IMR-90 (cell line): Measurements from ENCODE around the gene THEM4. TPM values are rescaled to one million over a fixed set of nuclear protein-coding genes. Genes with fewer than 3 reads are reported as not detected.

ENCODE experiments used
- ATAC-seq: fragments of 200-7000 bp; cut with Tn5 transposase; 2 replicates; pipeline ENCODE4 v1.9.1; 2020; ENCODE audit warnings: low read depth, mild to moderate bottlenecking, moderate library complexity
- BruUV-seq: library from RNA; stranded (reverse); fragments of 400-500 nt; replicated peaks from 2 replicates; lab custom pipeline; 2021; lab: Mats Ljungman, UMichigan
- CTCF ChIA-PET: fragments of 300-600 bp; formaldehyde crosslinking; extraction: SDS; loops from one replicate; lab custom pipeline; 2021; ENCODE audit warnings: antibody characterized with exemption; lab: Yijun Ruan, JAX
- POLR2A ChIA-PET: fragments of 300-600 bp; sonication (Branson Sonifier 250); formaldehyde crosslinking; loops from one replicate; lab custom pipeline; 2022; ENCODE audit warnings: antibody characterized with exemption; ENCODE audit not compliant: unreplicated experiment; lab: Charles Lee
- DNase-seq: peaks from one replicate; pipeline ENCODE4 v3.0.0; 2013
- H2AFZ ChIP-seq: replicated peaks from 2 replicates; pipeline ENCODE3; 2013; ENCODE audit warnings: low read length, mild to moderate bottlenecking; ENCODE audit not compliant: poor library complexity
- H2AK5ac ChIP-seq: 2 replicates; pipeline ENCODE4 v1.6.1; 2013; ENCODE audit warnings: low read depth, low read length, inconsistent platforms
- H2AK9ac ChIP-seq: replicated peaks from 2 replicates; pipeline ENCODE3; 2013; ENCODE audit warnings: mild to moderate bottlenecking, low read depth, low read length, moderate library complexity; ENCODE audit not compliant: poor library complexity
- H2BK120ac ChIP-seq: 2 replicates; pipeline ENCODE4 v1.6.1; 2013; ENCODE audit warnings: low read depth, low read length, inconsistent platforms
- H2BK15ac ChIP-seq: 3 replicates; pipeline ENCODE4 v1.6.1; 2013; ENCODE audit warnings: low read depth, low read length, inconsistent platforms
- H2BK20ac ChIP-seq: 2 replicates; pipeline ENCODE4 v1.6.1; 2013; ENCODE audit warnings: low read depth, mild to moderate bottlenecking, inconsistent platforms, low read length, moderate library complexity
- H2BK5ac ChIP-seq: 2 replicates; pipeline ENCODE4 v1.6.1; 2013; ENCODE audit warnings: mild to moderate bottlenecking, low read depth, low read length, inconsistent platforms; ENCODE audit not compliant: poor library complexity, severe bottlenecking
- H3K14ac ChIP-seq: replicated peaks from 2 replicates; pipeline ENCODE4 v1.6.1; 2013; ENCODE audit warnings: low read depth, low read length, inconsistent platforms
- H3K18ac ChIP-seq: 2 replicates; pipeline ENCODE4 v1.6.1; 2013; ENCODE audit warnings: low read depth, low read length, control low read depth
- H3K23ac ChIP-seq: 2 replicates; pipeline ENCODE4 v1.6.1; 2013; ENCODE audit warnings: low read depth, low read length, inconsistent platforms
- H3K27ac ChIP-seq: 2 replicates; pipeline ENCODE4 v1.5.1; 2013; ENCODE audit warnings: mild to moderate bottlenecking, control low read depth, low read length; ENCODE audit not compliant: insufficient read depth
- H3K27me3 ChIP-seq: 2 replicates; pipeline ENCODE4 v1.6.1; 2013; ENCODE audit warnings: low read length; ENCODE audit not compliant: control insufficient read depth, insufficient read depth
- H3K36me3 ChIP-seq: 2 replicates; pipeline ENCODE4 v1.6.1; 2013; ENCODE audit warnings: low read length, mixed read lengths; ENCODE audit not compliant: control insufficient read depth, insufficient read depth
- H3K4ac ChIP-seq: 2 replicates; pipeline ENCODE4 v1.6.1; 2013; ENCODE audit warnings: low read depth, low read length, inconsistent platforms
- H3K4me1 ChIP-seq: 2 replicates; pipeline ENCODE4 v1.6.1; 2013; ENCODE audit warnings: low read length, mixed read lengths; ENCODE audit not compliant: control insufficient read depth, insufficient read depth
- H3K4me2 ChIP-seq: 2 replicates; pipeline ENCODE4 v1.6.1; 2013; ENCODE audit warnings: low read depth, mild to moderate bottlenecking, control low read depth, low read length, moderate library complexity
- H3K4me3 ChIP-seq: 2 replicates; pipeline ENCODE4 v1.5.1; 2013; ENCODE audit warnings: low read depth, mild to moderate bottlenecking, control low read depth, low read length, moderate library complexity; ENCODE audit not compliant: insufficient read depth
- H3K56ac ChIP-seq: 2 replicates; pipeline ENCODE4 v1.6.1; 2013; ENCODE audit warnings: low read length, inconsistent platforms; ENCODE audit not compliant: insufficient read depth; ENCODE audit errors: extremely low read depth
- H3K79me1 ChIP-seq, 2 experiments: 2 replicates each; pipeline ENCODE4 v1.6.1; 2013; ENCODE audit warnings: low read length in 2 of 2, inconsistent platforms in 1 of 2, low read depth in 1 of 2
- H3K9ac ChIP-seq: 2 replicates; pipeline ENCODE4 v1.6.1; 2013; ENCODE audit warnings: low read depth, low read length, control low read depth
- H3K9me1 ChIP-seq: 2 replicates; pipeline ENCODE4 v1.6.1; 2013; ENCODE audit warnings: low read length, inconsistent platforms; ENCODE audit not compliant: insufficient read depth
- H3K9me3 ChIP-seq: 2 replicates; pipeline ENCODE4 v1.6.1; 2013; ENCODE audit warnings: low read length; ENCODE audit not compliant: control insufficient read depth, insufficient read depth
- H4K20me1 ChIP-seq: 2 replicates; pipeline ENCODE4 v1.6.1; 2013; ENCODE audit warnings: low read length, inconsistent platforms; ENCODE audit not compliant: insufficient read depth
- H4K5ac ChIP-seq: 2 replicates; pipeline ENCODE4 v1.6.1; 2013; ENCODE audit warnings: mild to moderate bottlenecking, low read depth, low read length, control low read depth
- H4K8ac ChIP-seq, 2 experiments: 2 replicates each; pipeline ENCODE4 v1.6.1; 2013; ENCODE audit warnings: low read depth in 2 of 2, low read length in 2 of 2, control low read depth in 1 of 2, inconsistent platforms in 1 of 2
- H4K91ac ChIP-seq: 2 replicates; pipeline ENCODE4 v1.6.1; 2013; ENCODE audit warnings: low read depth, low read length, inconsistent platforms; ENCODE audit not compliant: insufficient read depth
- BHLHE40 ChIP-seq: fragments of 150-350 bp; IDR thresholded peaks from 2 replicates; pipeline ENCODE4 v1.6.1; 2016; ENCODE audit warnings: mild to moderate bottlenecking, low read depth, low read length
- CEBPB ChIP-seq: IDR thresholded peaks from 2 replicates; pipeline ENCODE4 v1.6.1; 2012; ENCODE audit warnings: low read depth, low read length, improper control_type of control experiment
- CTCF ChIP-seq: conservative IDR thresholded peaks from 2 replicates; pipeline ENCODE4 v1.5.1; 2012; ENCODE audit warnings: mild to moderate bottlenecking, low read depth, low read length, improper control_type of control experiment
- MAFK ChIP-seq: IDR thresholded peaks from 2 replicates; pipeline ENCODE4 v1.6.1; 2012; ENCODE audit warnings: low read depth, low read length, improper control_type of control experiment
- SMC3 ChIP-seq: fragments of 150-350 bp; IDR thresholded peaks from 2 replicates; pipeline ENCODE4 v1.6.1; 2016; ENCODE audit warnings: low read depth, mild to moderate bottlenecking, antibody characterized with exemption, low read length, moderate library complexity
- USF2 ChIP-seq: fragments of 150-350 bp; IDR thresholded peaks from 2 replicates; pipeline ENCODE4 v1.6.1; 2017; ENCODE audit warnings: mild to moderate bottlenecking, antibody characterized with exemption, low read length, low read depth
- WGBS, 2 experiments: methylation state at CpG; one replicate each; pipeline versions ENCODE4 v1.1.5 to v1.1.7; 2013; ENCODE audit warnings: missing lambda C conversion rate in 2 of 2; ENCODE audit not compliant: insufficient read length in 1 of 2; ENCODE audit errors: extremely low coverage in 2 of 2; 5-methylcytosine and 5-hydroxymethylcytosine counted together
- dilution Hi-C: fragments of 300-500 bp; cut with HindIII; formaldehyde crosslinking; loops from one replicate; pipeline ENCODE4 v1.14.3; 2018; ENCODE audit warnings: low sequenced_read_pairs; ENCODE audit not compliant: unreplicated experiment
- in situ Hi-C: fragments of 300-500 bp; cut with MboI; formaldehyde crosslinking; loops from 3 replicates; pipeline ENCODE4 v1.14.3; 2019; ENCODE audit warnings: low sequenced_read_pairs, inconsistent platforms, mixed read lengths
- intact Hi-C: fragments of 100-400 bp; cut with micrococcal nuclease; formaldehyde crosslinking; loops from 2 replicates; pipeline ENCODE4 v1.10.0; 2022
- polyA plus RNA-seq, 3 experiments: library from polyadenylated mRNA; depleted of rRNA; stranded (reverse); fragments of >200 nt; gene quantifications; 2 replicates each; pipeline ENCODE4 v1.2.3, GENCODE V29; 2012; ENCODE audit warnings: low replicate concordance in 1 of 3
- total RNA-seq: library from RNA; depleted of rRNA; stranded (reverse); fragments of >200 nt; gene quantifications from 2 replicates; pipeline ENCODE4 v1.2.3, GENCODE V29; 2012

THEM4 gene
- total and polyA plus RNA-seq, 2 of the 4 experiments (the other 2 are of a cell fraction), result 7.3 to 15.7 TPM

- dilution Hi-C loops (loop anchor here (25.0 kb wide), 1 partner anchor 88 kb away; the partner anchor contains the start of gene TDRKH), in situ Hi-C loops (no loop called here), intact Hi-C loops (no loop called here)
- Histone ChIP-seq H4K20me1 (no peaks in the 10 kb centered on the region), H3K9ac (no peak overlapping the region), H3K4me1 (no peaks in the 10 kb centered on the region), H2BK5ac (no peak overlapping the region), H2AK9ac (no peak overlapping the region), H3K4me2 (no peak overlapping the region), H3K18ac (no peak overlapping the region), H3K23ac (no peak overlapping the region), H3K36me3 (peaks cover 6% of the 10 kb centered on the region), H4K91ac (no peak overlapping the region), H3K9me1 (no peaks in the 10 kb centered on the region), H3K27ac (no peak overlapping the region), H4K8ac (no peak overlapping the region), H3K27me3 (no peaks in the 10 kb centered on the region), H4K5ac (no peak overlapping the region), H2BK20ac (no peak overlapping the region), H2BK120ac (no peak overlapping the region), H3K79me1 (no peaks in the 10 kb centered on the region), H2AFZ (no peak overlapping the region), H3K4me3 (no peak overlapping the region), H3K56ac (no peak overlapping the region), H3K9me3 (no peaks in the 10 kb centered on the region), H3K14ac (no peak overlapping the region), H2AK5ac (no peak overlapping the region), H2BK15ac (no peak overlapping the region), H3K4ac (no peak overlapping the region)
- CTCF ChIA-PET, result interaction anchor here (1.1 to 1.9 kb wide), 2 partner anchors 9 to 126 kb away, joined by 3 to 5 read pairs; no protein-coding TSS in a partner anchor
- no TSS peak for BruUV-seq
- ATAC-seq, result peak; percentile 56
- no peak for DNase-seq
- no peak for TF ChIP-seq BHLHE40
- TF ChIP-seq MAFK, result 0 out of 2 replicates have a peak, but pooled peaks have one; percentile 10
- TF ChIP-seq USF2, result no peak
- TF ChIP-seq SMC3, result no peak
- TF ChIP-seq CTCF, result no peak
- TF ChIP-seq CEBPB, result no peak
- WGBS, 2 experiments, result no CpG with 5 or more reads among the region's 1 CpG
- POLR2A ChIA-PET, result no interaction called here
These were observed 33.8 kb downstream of the THEM4 start for GRCh38 chr1:151875419-151876097.
